HEK293 (cell line): ENCODE results near the gene HRK.

ENCODE experiments used
- ATF2 ChIP-seq: fragments of 450-650 bp; formaldehyde crosslinking; IDR thresholded peaks from 2 replicates; pipeline ENCODE4 v1.5.1; 2016; ENCODE audit warnings: missing biosample characterization, missing genetic modification characterization, low read depth
- BCL11B ChIP-seq: fragments of 450-650 bp; formaldehyde crosslinking; IDR thresholded peaks from 2 replicates; pipeline ENCODE4 v1.5.1; 2016; ENCODE audit warnings: low read depth, missing biosample characterization, missing genetic modification characterization
- CTCF ChIP-seq: fragments of 450-650 bp; formaldehyde crosslinking; IDR thresholded peaks from 2 replicates; pipeline ENCODE4 v1.5.1; 2016; ENCODE audit warnings: missing biosample characterization, missing genetic modification characterization
- GLI2 ChIP-seq: fragments of 450-650 bp; formaldehyde crosslinking; IDR thresholded peaks from 2 replicates; pipeline ENCODE4; 2017; ENCODE audit warnings: missing biosample characterization, missing genetic modification characterization, low read depth, borderline replicate concordance
- KLF16 ChIP-seq: fragments of 450-650 bp; formaldehyde crosslinking; IDR thresholded peaks from 2 replicates; pipeline ENCODE4 v1.5.1; 2017; ENCODE audit warnings: missing biosample characterization, missing genetic modification characterization
- MEIS1 ChIP-seq: sonication (generic); formaldehyde crosslinking; IDR thresholded peaks from 2 replicates; pipeline ENCODE4 v1.8.1; 2022; ENCODE audit warnings: missing genetic modification reagents, mild to moderate bottlenecking, borderline replicate concordance
- OVOL3 ChIP-seq: fragments of 450-650 bp; formaldehyde crosslinking; IDR thresholded peaks from 2 replicates; pipeline ENCODE4 v1.5.1; 2016; ENCODE audit warnings: missing biosample characterization, missing genetic modification characterization
- PRDM10 ChIP-seq: fragments of 450-650 bp; formaldehyde crosslinking; IDR thresholded peaks from 2 replicates; pipeline ENCODE4 v1.5.1; 2016; ENCODE audit warnings: missing biosample characterization, missing genetic modification characterization
- YY1 ChIP-seq: fragments of 450-650 bp; formaldehyde crosslinking; IDR thresholded peaks from 2 replicates; pipeline ENCODE4 v1.5.1; 2018; ENCODE audit warnings: missing biosample characterization, missing genetic modification characterization
- ZBTB8A ChIP-seq: fragments of 450-650 bp; formaldehyde crosslinking; IDR thresholded peaks from 2 replicates; pipeline ENCODE4 v1.5.1; 2016; ENCODE audit warnings: missing biosample characterization, missing genetic modification characterization
- ZNF138 ChIP-seq: fragments of 450-650 bp; formaldehyde crosslinking; IDR thresholded peaks from 2 replicates; pipeline ENCODE4 v1.5.1; 2016; ENCODE audit warnings: missing biosample characterization, missing genetic modification characterization, borderline replicate concordance
- ZNF169 ChIP-seq: fragments of 450-650 bp; formaldehyde crosslinking; IDR thresholded peaks from 2 replicates; pipeline ENCODE4 v1.5.1; 2016; ENCODE audit warnings: missing biosample characterization, missing genetic modification characterization
- ZNF19 ChIP-seq: fragments of 450-650 bp; formaldehyde crosslinking; IDR thresholded peaks from 2 replicates; pipeline ENCODE4; 2016; ENCODE audit warnings: missing biosample characterization, missing genetic modification characterization, low read depth
- ZNF2 ChIP-seq: fragments of 450-650 bp; formaldehyde crosslinking; IDR thresholded peaks from 2 replicates; pipeline ENCODE4 v1.5.1; 2016; ENCODE audit warnings: missing biosample characterization, missing genetic modification characterization
- ZNF221 ChIP-seq: fragments of 450-650 bp; formaldehyde crosslinking; IDR thresholded peaks from 2 replicates; pipeline ENCODE4 v1.5.1; 2017; ENCODE audit warnings: missing biosample characterization, missing genetic modification characterization, borderline replicate concordance
- ZNF292 ChIP-seq: fragments of 450-650 bp; formaldehyde crosslinking; IDR thresholded peaks from 2 replicates; pipeline ENCODE4 v1.5.1; 2016; ENCODE audit warnings: low read depth, missing biosample characterization, missing genetic modification characterization, borderline replicate concordance
- ZNF354C ChIP-seq: fragments of 450-650 bp; formaldehyde crosslinking; IDR thresholded peaks from 2 replicates; pipeline ENCODE4 v1.5.1; 2016; ENCODE audit warnings: missing biosample characterization, missing genetic modification characterization, low read depth, borderline replicate concordance
- ZNF416 ChIP-seq: fragments of 450-650 bp; formaldehyde crosslinking; IDR thresholded peaks from 2 replicates; pipeline ENCODE4 v1.5.1; 2016; ENCODE audit warnings: missing biosample characterization, missing genetic modification characterization
- ZNF449 ChIP-seq: fragments of 450-650 bp; formaldehyde crosslinking; IDR thresholded peaks from 2 replicates; pipeline ENCODE4 v1.5.1; 2017; ENCODE audit warnings: missing biosample characterization, mild to moderate bottlenecking, missing genetic modification characterization, moderate library complexity
- ZNF48 ChIP-seq: fragments of 450-650 bp; formaldehyde crosslinking; IDR thresholded peaks from 2 replicates; pipeline ENCODE4 v1.5.1; 2016; ENCODE audit warnings: missing biosample characterization, missing genetic modification characterization
- ZNF530 ChIP-seq: fragments of 450-650 bp; formaldehyde crosslinking; IDR thresholded peaks from 2 replicates; pipeline ENCODE4 v1.5.1; 2016; ENCODE audit warnings: low read depth, missing biosample characterization, missing genetic modification characterization
- ZNF560 ChIP-seq: fragments of 450-650 bp; formaldehyde crosslinking; IDR thresholded peaks from 2 replicates; pipeline ENCODE4 v1.5.1; 2017; ENCODE audit warnings: missing biosample characterization, missing genetic modification characterization, borderline replicate concordance
- ZNF561 ChIP-seq: fragments of 450-650 bp; IDR thresholded peaks from 2 replicates; pipeline ENCODE4 v1.5.1; 2018; ENCODE audit warnings: missing biosample characterization, missing genetic modification characterization, borderline replicate concordance
- ZNF571 ChIP-seq: fragments of 450-650 bp; formaldehyde crosslinking; IDR thresholded peaks from 2 replicates; pipeline ENCODE4 v1.5.0; 2017; ENCODE audit warnings: missing biosample characterization, missing genetic modification characterization
- ZNF629 ChIP-seq: fragments of 450-650 bp; formaldehyde crosslinking; IDR thresholded peaks from 2 replicates; pipeline ENCODE4 v1.5.1; 2017; ENCODE audit warnings: missing biosample characterization, missing genetic modification characterization
- ZNF704 ChIP-seq: fragments of 450-650 bp; formaldehyde crosslinking; IDR thresholded peaks from 2 replicates; pipeline ENCODE4 v1.5.1; 2016; ENCODE audit warnings: missing biosample characterization, missing genetic modification characterization
- ZNF791 ChIP-seq: fragments of 450-650 bp; formaldehyde crosslinking; IDR thresholded peaks from 2 replicates; pipeline ENCODE4 v1.5.1; 2016; ENCODE audit warnings: missing biosample characterization, missing genetic modification characterization
- ZNF792 ChIP-seq: fragments of 450-650 bp; formaldehyde crosslinking; IDR thresholded peaks from 2 replicates; pipeline ENCODE4 v1.5.1; 2016; ENCODE audit warnings: missing biosample characterization, missing genetic modification characterization
- ZNF830 ChIP-seq: fragments of 450-650 bp; IDR thresholded peaks from 2 replicates; pipeline ENCODE4 v1.5.0; 2018; ENCODE audit warnings: missing biosample characterization, missing genetic modification characterization, low read depth, mild to moderate bottlenecking, moderate library complexity
- ZSCAN5A ChIP-seq: fragments of 450-650 bp; formaldehyde crosslinking; IDR thresholded peaks from 2 replicates; pipeline ENCODE4 v1.5.1; 2016; ENCODE audit warnings: missing biosample characterization, missing genetic modification characterization

Gene HRK

GRCh38 chr12:116922194-116922897 is 41.1 kb upstream of the HRK start (continued):
- TF ChIP-seq ZNF704 (no peak), ZNF138 (tag by site-specific recombination) (no peak), ZNF169 (tag by site-specific recombination) (no peak), ZNF571 (tag by site-specific recombination) (no peak), ZNF19 (no peak), ZNF560 (no peak), ZNF561 (tag by site-specific recombination) (no peak), ZNF629 (peak; percentile 70), ZSCAN5A (no peak), ZNF354C (tag by site-specific recombination) (no peak), ZNF830 (no peak), GLI2 (0 out of 2 replicates have a peak, but pooled peaks have one; percentile 50), OVOL3 (tag by site-specific recombination) (peak; percentile 86), ZNF792 (tag by site-specific recombination) (no peak), PRDM10 (tag by site-specific recombination) (no peak), CTCF (tag by site-specific recombination) (no peak), ZNF2 (tag by site-specific recombination) (no peak), YY1 (tag by site-specific recombination) (no peak), ZNF530 (tag by site-specific recombination) (no peak), ZBTB8A (tag by site-specific recombination) (no peak), ZNF449 (tag by site-specific recombination) (no peak), MEIS1 (CRISPR knock-in tag) (no peak), ATF2 (tag by site-specific recombination) (no peak), KLF16 (no peak), ZNF221 (tag by site-specific recombination) (no peak), ZNF416 (tag by site-specific recombination) (no peak), BCL11B (tag by site-specific recombination) (no peak), ZNF48 (no peak), ZNF791 (no peak), ZNF292 (tag by site-specific recombination) (no peak)
